Activated naive CD8-positive, alpha-beta T cell (primary cell): Measurements from ENCODE around the gene GRK4.
"Not testable (repeated sequence)": the region's sequence is repeated elsewhere in the genome, so short reads cannot be mapped to it uniquely, and the experiment has no call there.

Experiments
- H3K27ac Mint-ChIP-seq: one replicate; pipeline ENCODE4 v1.8.0; 2021; ENCODE audit warnings: mixed read lengths
- H3K27me3 Mint-ChIP-seq: one replicate; pipeline ENCODE4 v1.8.0; 2021; ENCODE audit warnings: mixed read lengths
- H3K36me3 Mint-ChIP-seq: one replicate; pipeline ENCODE4 v1.8.0; 2021; ENCODE audit warnings: mixed read lengths
- H3K4me1 Mint-ChIP-seq: one replicate; pipeline ENCODE4 v1.8.0; 2021; ENCODE audit warnings: low read depth, mixed read lengths
- H3K4me3 Mint-ChIP-seq: one replicate; pipeline ENCODE4 v1.8.0; 2021; ENCODE audit warnings: mild to moderate bottlenecking, mixed read lengths
- H3K9me3 Mint-ChIP-seq: one replicate; pipeline ENCODE4 v1.8.0; 2021; ENCODE audit warnings: low read depth, mixed read lengths

The GRK4 gene

GRCh38 chr4:2935762-2936743 lies 27.3 kb upstream of the GRK4 start:
- peaks cover 39% of the 10 kb centered on the region for H3K4me1 Mint-ChIP-seq
- peak overlapping the region; percentile 90 for H3K27ac Mint-ChIP-seq
- no peaks in the 10 kb centered on the region for H3K27me3 Mint-ChIP-seq
- H3K9me3 Mint-ChIP-seq: no peaks in the 10 kb centered on the region
- peaks cover 4% of the 10 kb centered on the region for H3K36me3 Mint-ChIP-seq
- peak overlapping the region; percentile 91 for H3K4me3 Mint-ChIP-seq

GRCh38 chr4:2936773-2937145 lies 26.6 kb upstream of the GRK4 start:
- H3K36me3 Mint-ChIP-seq: peaks cover 4% of the 10 kb centered on the region
- no peaks in the 10 kb centered on the region for H3K27me3 Mint-ChIP-seq
- H3K4me3 Mint-ChIP-seq: peak overlapping the region; percentile 91
- peak overlapping the region; percentile 90 for H3K27ac Mint-ChIP-seq
- H3K9me3 Mint-ChIP-seq: no peaks in the 10 kb centered on the region
- H3K4me1 Mint-ChIP-seq: peaks cover 39% of the 10 kb centered on the region

DNA sequence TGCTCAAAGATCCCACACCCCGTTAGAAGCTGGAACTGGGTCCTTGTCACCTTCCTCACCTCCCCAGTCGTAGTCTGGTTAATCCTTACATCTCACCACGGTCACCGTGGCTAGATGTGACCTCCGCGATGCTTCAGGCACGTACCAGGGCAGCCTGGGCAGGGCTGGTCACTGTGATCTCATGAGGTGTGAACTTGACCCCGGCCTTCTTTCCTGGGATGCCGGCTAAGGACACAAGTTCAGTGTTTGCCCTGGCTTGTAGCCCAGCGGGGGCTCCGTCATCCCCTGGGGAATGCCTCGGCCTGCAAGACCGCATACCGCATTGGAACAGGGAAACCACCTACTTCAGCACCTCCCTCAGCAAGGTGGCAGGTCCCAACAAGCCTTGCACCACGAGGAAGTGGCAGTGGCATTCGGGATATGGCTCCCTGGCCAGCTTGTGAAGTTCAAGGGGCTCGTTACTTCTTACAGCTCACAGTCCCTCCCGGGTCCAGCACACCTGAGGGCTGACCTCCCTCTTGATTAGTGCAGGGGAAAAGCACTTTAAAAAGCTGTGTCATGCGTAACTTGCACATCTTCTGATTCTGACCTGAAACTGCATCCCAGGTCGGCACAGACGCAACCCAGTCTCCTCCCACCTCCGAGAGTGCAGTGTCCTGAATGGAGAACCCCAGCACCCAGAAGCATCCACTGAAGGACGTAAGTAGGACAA lies 26.1 kb upstream of the GRK4 start:
- Mint-ChIP-seq H3K9me3 (no peaks in the 10 kb centered on the region), H3K36me3 (peaks cover 4% of the 10 kb centered on the region), H3K4me1 (peaks cover 35% of the 10 kb centered on the region)

GRCh38 chr4:2937986-2938385 lies 25.4 kb upstream of the GRK4 start:
- Mint-ChIP-seq H3K27ac (peak overlapping the region; percentile 8), H3K4me1 (peaks cover 28% of the 10 kb centered on the region), H3K9me3 (no peaks in the 10 kb centered on the region), H3K27me3 (no peaks in the 10 kb centered on the region), H3K36me3 (peaks cover 2% of the 10 kb centered on the region), H3K4me3 (no peak overlapping the region)

More for the DNA sequence above, 26.1 kb upstream of the GRK4 start:
- H3K27me3 Mint-ChIP-seq: no peaks in the 10 kb centered on the region
- H3K4me3 Mint-ChIP-seq: peak overlapping the region; percentile 91
- H3K27ac Mint-ChIP-seq: peak overlapping the region; percentile 90

DNA sequence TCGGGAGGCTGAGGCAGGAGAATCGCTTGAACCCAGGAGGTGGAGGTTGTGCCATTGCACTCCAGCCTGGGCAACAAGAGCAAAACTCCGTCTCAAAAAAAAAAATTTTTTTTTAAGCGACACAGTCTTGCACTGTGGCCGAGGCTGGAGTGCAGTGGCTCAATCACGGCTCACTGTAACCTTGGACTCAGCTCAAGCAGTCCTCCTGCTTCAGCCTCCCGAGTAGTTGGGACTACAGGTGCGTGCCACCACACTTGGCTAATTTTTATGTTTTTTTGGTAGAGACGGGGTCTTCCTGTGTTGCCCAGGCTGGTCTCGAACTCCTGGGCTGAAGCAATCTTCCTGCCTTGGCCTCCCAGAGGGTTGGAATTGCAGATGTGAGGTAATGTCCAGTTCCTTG lies 25.0 kb upstream of the GRK4 start:
- H3K27ac Mint-ChIP-seq, H3K27me3 Mint-ChIP-seq, H3K4me3 Mint-ChIP-seq, H3K36me3 Mint-ChIP-seq, H3K9me3 Mint-ChIP-seq: not testable (repeated sequence)
- H3K4me1 Mint-ChIP-seq: peaks cover 24% of the 10 kb centered on the region

- Mint-ChIP-seq H3K4me3 (peak overlapping the region; percentile 27), H3K27ac (peak overlapping the region; percentile 66), H3K36me3 (no peaks in the 10 kb centered on the region), H3K27me3 (no peaks in the 10 kb centered on the region), H3K4me1 (peaks cover 24% of the 10 kb centered on the region), H3K9me3 (no peaks in the 10 kb centered on the region)
Measured at GRCh38 chr4:2938906-2939305, 24.5 kb upstream of the GRK4 start.

DNA sequence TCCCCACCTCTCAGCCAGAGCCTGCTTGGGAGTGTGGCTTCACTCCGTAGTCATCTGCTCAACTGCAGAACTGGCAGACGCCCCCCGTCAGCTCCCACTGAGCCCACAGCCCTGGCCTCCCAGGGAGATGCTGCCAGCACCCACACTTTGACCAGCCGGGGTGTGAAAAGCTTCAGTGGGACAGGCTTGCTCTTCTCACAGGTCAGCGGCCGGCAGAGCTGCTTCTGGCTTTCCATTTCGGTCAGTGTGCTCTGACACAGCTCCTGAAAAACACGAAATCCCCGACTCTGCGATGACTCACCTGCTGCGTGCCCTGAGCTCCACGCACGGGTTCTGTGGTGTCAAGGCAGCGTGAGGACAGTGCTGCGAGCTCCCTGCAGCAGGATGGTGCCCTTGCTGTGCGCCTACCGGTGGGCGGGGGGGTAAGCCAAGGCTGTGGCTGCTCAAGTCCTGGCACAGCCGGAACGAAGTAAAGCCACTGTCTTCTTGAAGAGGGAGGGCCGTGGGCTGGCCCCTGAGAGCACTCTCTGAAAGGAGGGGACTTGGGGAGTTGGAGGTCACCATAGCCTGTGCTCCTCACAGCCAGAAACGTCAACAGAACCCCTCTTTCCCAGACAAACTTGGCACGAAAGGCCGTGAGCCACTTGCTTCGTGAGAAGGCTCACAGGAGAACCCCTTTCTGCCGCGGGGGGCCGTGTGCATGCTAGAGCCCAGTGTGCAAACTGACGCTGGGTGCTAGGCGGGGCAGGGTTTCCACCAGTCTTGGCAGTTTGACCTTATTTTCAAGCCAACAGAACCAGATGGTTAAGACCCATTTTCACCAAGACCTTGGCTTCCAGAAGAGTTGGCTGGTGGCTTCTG lies 23.8 kb upstream of the GRK4 start:
- no peak overlapping the region for H3K4me3 Mint-ChIP-seq
- H3K4me1 Mint-ChIP-seq: peaks cover 24% of the 10 kb centered on the region
- H3K27me3 Mint-ChIP-seq: no peaks in the 10 kb centered on the region
- H3K36me3 Mint-ChIP-seq: no peaks in the 10 kb centered on the region
- H3K9me3 Mint-ChIP-seq: no peaks in the 10 kb centered on the region
- H3K27ac Mint-ChIP-seq: peak overlapping the region; percentile 66

- no peak overlapping the region for H3K27ac Mint-ChIP-seq
- peaks cover 2% of the 10 kb centered on the region for H3K36me3 Mint-ChIP-seq
- H3K9me3 Mint-ChIP-seq: no peaks in the 10 kb centered on the region
- peaks cover 23% of the 10 kb centered on the region for H3K4me1 Mint-ChIP-seq
- no peaks in the 10 kb centered on the region for H3K27me3 Mint-ChIP-seq
- no peak overlapping the region for H3K4me3 Mint-ChIP-seq
Measured at GRCh38 chr4:2940267-2941137, 22.9 kb upstream of the GRK4 start.

GRCh38 chr4:2941138-2942036 lies 22.0 kb upstream of the GRK4 start:
- no peaks in the 10 kb centered on the region for H3K9me3 Mint-ChIP-seq
- no peaks in the 10 kb centered on the region for H3K27me3 Mint-ChIP-seq
- no peak overlapping the region for H3K4me3 Mint-ChIP-seq
- H3K27ac Mint-ChIP-seq: no peak overlapping the region
- H3K36me3 Mint-ChIP-seq: peaks cover 5% of the 10 kb centered on the region
- H3K4me1 Mint-ChIP-seq: peaks cover 14% of the 10 kb centered on the region

DNA sequence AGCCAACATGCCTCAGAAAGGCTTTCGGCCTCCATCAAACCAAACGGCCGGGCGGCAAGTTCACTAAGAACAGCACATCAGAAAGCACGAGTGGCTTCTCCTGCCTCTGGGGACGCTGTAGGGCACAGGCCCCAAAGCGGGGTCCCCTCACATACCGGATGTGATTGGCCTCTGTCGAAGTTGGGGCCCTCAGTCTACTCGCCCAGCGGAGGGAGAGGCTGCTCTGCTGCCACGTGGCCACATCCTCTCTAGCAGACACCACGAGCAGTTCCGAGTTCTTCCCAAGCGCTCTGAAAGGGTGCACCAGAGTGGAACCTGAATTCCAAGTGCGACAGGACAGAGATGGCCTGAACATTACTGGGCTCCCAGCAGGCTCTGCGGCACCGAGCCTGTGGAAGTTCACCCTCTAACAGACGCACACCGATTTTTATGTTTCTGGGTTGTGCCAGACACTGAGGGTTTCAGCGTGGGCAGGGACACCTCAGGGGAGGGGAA lies 21.3 kb upstream of the GRK4 start:
- H3K36me3 Mint-ChIP-seq: peaks cover 6% of the 10 kb centered on the region

GRCh38 chr4:2942532-2943363 lies 20.6 kb upstream of the GRK4 start:
- Mint-ChIP-seq H3K9me3 (no peaks in the 10 kb centered on the region), H3K4me1 (peaks cover 4% of the 10 kb centered on the region), H3K36me3 (peaks cover 6% of the 10 kb centered on the region), H3K27ac (peak overlapping the region; percentile 54), H3K4me3 (no peak overlapping the region), H3K27me3 (no peaks in the 10 kb centered on the region)

More for the DNA sequence above, 21.3 kb upstream of the GRK4 start:
- Mint-ChIP-seq H3K4me3 (no peak overlapping the region), H3K4me1 (peaks cover 7% of the 10 kb centered on the region), H3K27ac (no peak overlapping the region), H3K9me3 (no peaks in the 10 kb centered on the region), H3K27me3 (no peaks in the 10 kb centered on the region)

- H3K27me3 Mint-ChIP-seq: no peaks in the 10 kb centered on the region
- no peaks in the 10 kb centered on the region for H3K9me3 Mint-ChIP-seq
- H3K4me1 Mint-ChIP-seq: peaks cover 2% of the 10 kb centered on the region
- no peak overlapping the region for H3K27ac Mint-ChIP-seq
- H3K4me3 Mint-ChIP-seq: no peak overlapping the region
- peaks cover 6% of the 10 kb centered on the region for H3K36me3 Mint-ChIP-seq
Measured at GRCh38 chr4:2943364-2944090, 19.8 kb upstream of the GRK4 start.
